ENCODE measurements around the gene NRXN3. TPM values are rescaled to one million over a fixed set of nuclear protein-coding genes. Genes with fewer than 3 reads are reported as not detected.

NRXN3 gene
- total RNA-seq, 2 donors from 2014 or later, result 1.2 to 7.8 TPM

- H3K4me3 ChIP-seq, result no peak overlapping the region
- H3K9me3 ChIP-seq, result no peaks in the 10 kb centered on the region
- intact Hi-C loops (cut with DNase I), result no loop called here
- H3K9ac ChIP-seq (ENCODE audit: low read depth in 2 of 2, low read length in 2 of 2), result no peak overlapping the region
- H3K27me3 ChIP-seq, result no peaks in the 10 kb centered on the region
- H3K27ac ChIP-seq, result no peak overlapping the region
- no peaks in the 10 kb centered on the region for H3K4me1 ChIP-seq
- H3K36me3 ChIP-seq, result no peaks in the 10 kb centered on the region
- no peak for TF ChIP-seq CTCF (IDR thresholded peaks at IDR 0.05)
- DNase-seq, result no peak
Measured at GRCh38 chr14:79842270-79842669, 1672.1 kb downstream of the NRXN3 start.

DNA sequence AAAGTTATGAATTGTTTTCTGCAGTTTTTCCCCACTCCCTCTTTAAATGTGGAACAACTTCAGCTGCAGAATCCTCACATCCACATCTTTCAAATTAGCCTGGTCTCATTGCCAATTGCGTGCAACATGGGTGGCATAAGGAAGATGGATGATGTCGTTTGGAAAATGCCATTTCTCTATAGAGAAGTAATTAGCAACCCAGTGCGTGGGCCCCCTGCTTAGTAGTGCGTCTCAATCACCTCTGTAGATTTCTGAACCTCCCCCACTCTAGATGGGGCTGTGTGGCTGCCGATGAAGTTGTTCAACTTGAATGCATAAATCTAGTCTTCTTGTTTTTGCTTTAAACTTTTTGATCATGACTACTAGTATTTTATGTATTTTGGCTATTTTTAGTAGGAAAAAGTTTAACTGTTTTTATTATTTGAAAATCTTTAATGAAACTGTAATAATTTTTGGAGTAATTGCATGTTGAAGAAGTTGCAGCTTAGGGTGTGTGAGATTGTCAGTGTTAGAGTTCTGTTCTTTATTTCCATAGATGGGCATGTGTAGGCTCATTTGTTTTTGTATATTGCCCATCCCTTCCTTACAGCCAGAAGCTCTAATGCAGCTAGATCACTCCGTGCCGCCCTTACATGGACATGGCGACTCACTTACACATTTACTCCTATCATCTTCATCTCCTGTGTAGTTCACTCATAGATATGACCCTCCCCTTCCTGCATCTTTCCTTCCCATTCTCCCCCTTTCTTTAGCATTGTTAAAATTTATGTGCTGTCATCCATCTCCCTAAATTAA lies 1683.0 kb downstream of the NRXN3 start:
- Histone ChIP-seq H3K27ac (no peak overlapping the region), H3K9me3 (no peaks in the 10 kb centered on the region), H3K36me3 (no peaks in the 10 kb centered on the region), H3K4me3 (no peak overlapping the region), H3K4me1 (no peaks in the 10 kb centered on the region), H3K27me3 (no peaks in the 10 kb centered on the region), H3K9ac (ENCODE audit: low read depth in 2 of 2, low read length in 2 of 2) (no peak overlapping the region)
- intact Hi-C loops (cut with DNase I), result no loop called here
- DNase-seq, result no peak
- no peak for TF ChIP-seq CTCF (IDR thresholded peaks at IDR 0.05)

- Histone ChIP-seq H3K4me3 (no peak overlapping the region), H3K36me3 (no peaks in the 10 kb centered on the region), H3K27ac (no peak overlapping the region), H3K4me1 (no peaks in the 10 kb centered on the region), H3K9me3 (no peaks in the 10 kb centered on the region), H3K27me3 (no peaks in the 10 kb centered on the region), H3K9ac (ENCODE audit: low read depth in 2 of 2, low read length in 2 of 2) (no peak overlapping the region)
- no peak for DNase-seq
- intact Hi-C loops (cut with DNase I), result no loop called here
- TF ChIP-seq CTCF (IDR thresholded peaks at IDR 0.05), result no peak
Measured at GRCh38 chr14:79855789-79856188, 1685.6 kb downstream of the NRXN3 start.

GRCh38 chr14:79856381-79856780 lies 1686.2 kb downstream of the NRXN3 start:
- Histone ChIP-seq H3K4me3 (no peak overlapping the region), H3K27me3 (no peaks in the 10 kb centered on the region), H3K9me3 (no peaks in the 10 kb centered on the region), H3K36me3 (no peaks in the 10 kb centered on the region), H3K4me1 (no peaks in the 10 kb centered on the region), H3K9ac (ENCODE audit: low read depth in 2 of 2, low read length in 2 of 2) (no peak overlapping the region), H3K27ac (no peak overlapping the region)
- no peak for TF ChIP-seq CTCF (IDR thresholded peaks at IDR 0.05)
- intact Hi-C loops (cut with DNase I), result no loop called here
- DNase-seq, result no peak

DNA sequence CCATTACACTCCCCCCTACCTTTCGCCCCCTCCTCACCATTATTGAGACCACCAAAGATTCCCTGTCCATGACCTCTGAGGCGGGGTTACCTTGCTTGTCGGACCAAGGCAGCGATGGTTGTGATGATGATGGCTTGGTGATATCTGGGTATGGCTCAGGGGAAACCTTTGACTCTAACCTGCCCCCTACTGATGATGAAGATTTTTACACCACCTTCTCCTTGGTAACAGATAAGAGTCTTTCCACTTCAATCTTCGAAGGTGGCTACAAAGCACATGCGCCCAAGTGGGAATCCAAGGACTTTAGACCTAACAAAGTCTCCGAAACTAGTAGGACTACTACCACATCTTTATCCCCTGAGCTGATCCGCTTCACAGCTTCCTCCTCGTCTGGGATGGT lies 1690.9 kb downstream of the NRXN3 start:
- Histone ChIP-seq H3K9ac (ENCODE audit: low read depth in 2 of 2, low read length in 2 of 2) (no peak overlapping the region), H3K9me3 (no peaks in the 10 kb centered on the region), H3K36me3 (no peaks in the 10 kb centered on the region), H3K27ac (no peak overlapping the region), H3K4me1 (no peaks in the 10 kb centered on the region), H3K27me3 (no peaks in the 10 kb centered on the region), H3K4me3 (no peak overlapping the region)
- no peak for DNase-seq
- no peak for TF ChIP-seq CTCF (IDR thresholded peaks at IDR 0.05)
- intact Hi-C loops (cut with DNase I), result no loop called here

All from colonic mucosa (tissue), 4 donors.